Neural cell (in vitro differentiated cells): Measurements from ENCODE around the gene PKHD1. TPM values are rescaled to one million over a fixed set of nuclear protein-coding genes. Genes with fewer than 3 reads are reported as not detected.

Source experiments
- H2AFZ ChIP-seq: fragments of 200-600, 300-800 bp; sonication (generic), shearing (Covaris generic); 2 replicates; pipeline ENCODE4 v1.6.0; 2014; ENCODE audit warnings: low read depth, mild to moderate bottlenecking, antibody characterized with exemption, low read length, moderate library complexity
- H3F3A ChIP-seq: fragments of 200-600 bp; shearing (Covaris generic); 2 replicates; pipeline ENCODE4 v1.6.1; 2016; ENCODE audit warnings: mild to moderate bottlenecking, moderate library complexity, mixed read lengths, antibody characterized with exemption, low read length; ENCODE audit not compliant: insufficient read depth, poor library complexity, severe bottlenecking
- H3K27ac ChIP-seq: fragments of 200-600, 300-800 bp; sonication (generic), shearing (Covaris generic); 2 replicates; pipeline ENCODE4 v1.5.1; 2014; ENCODE audit warnings: mild to moderate bottlenecking, low read length, moderate library complexity
- H3K27me3 ChIP-seq: fragments of 300-800, 200-600 bp; sonication (generic), shearing (Covaris generic); 2 replicates; pipeline ENCODE4 v1.6.0; 2014; ENCODE audit warnings: mild to moderate bottlenecking, low read depth, low read length, moderate library complexity; ENCODE audit not compliant: insufficient read depth
- H3K36me3 ChIP-seq: fragments of 300-800, 200-600 bp; sonication (generic), shearing (Covaris generic); 2 replicates; pipeline ENCODE4 v1.5.1; 2014; ENCODE audit warnings: mild to moderate bottlenecking, antibody characterized with exemption, low read length, moderate library complexity; ENCODE audit not compliant: insufficient read depth
- H3K4me2 ChIP-seq: fragments of 300-800, 200-600 bp; sonication (generic), shearing (Covaris generic); 2 replicates; pipeline ENCODE4 v1.6.0; 2014; ENCODE audit warnings: mild to moderate bottlenecking, low read length
- H3K4me3 ChIP-seq: fragments of 300-800, 200-600 bp; sonication (generic), shearing (Covaris generic); 2 replicates; pipeline ENCODE4 v1.5.1; 2014; ENCODE audit warnings: mild to moderate bottlenecking, low read length, moderate library complexity
- H3K79me2 ChIP-seq: fragments of 200-600 bp; shearing (Covaris generic); replicated peaks from 2 replicates; pipeline ENCODE4 v1.6.0; 2014; ENCODE audit warnings: mild to moderate bottlenecking, low read length, moderate library complexity; ENCODE audit not compliant: insufficient read depth
- H3K9ac ChIP-seq: fragments of 300-800, 200-600 bp; sonication (generic), shearing (Covaris generic); 2 replicates; pipeline ENCODE4 v1.6.1; 2016; ENCODE audit warnings: mild to moderate bottlenecking, low read length, mixed read lengths
- H3K9me2 ChIP-seq: fragments of 200-600 bp; shearing (Covaris generic); 2 replicates; pipeline ENCODE4 v1.6.1; 2016; ENCODE audit warnings: mild to moderate bottlenecking, low read length, mixed read lengths; ENCODE audit not compliant: insufficient read depth
- H3K9me3 ChIP-seq: fragments of 200-600, 300-800 bp; sonication (generic), shearing (Covaris generic); 2 replicates; pipeline ENCODE4 v1.6.1; 2016; ENCODE audit warnings: mild to moderate bottlenecking, mixed run types, low read length, moderate library complexity, mixed read lengths
- H4K20me1 ChIP-seq: fragments of 200-600 bp; shearing (Covaris generic); 2 replicates; pipeline ENCODE4 v1.6.1; 2016; ENCODE audit warnings: mild to moderate bottlenecking, mixed run types; ENCODE audit not compliant: insufficient read depth
- CTCF ChIP-seq: fragments of 450-650 bp; IDR thresholded peaks from 2 replicates; pipeline ENCODE4 v1.5.1; 2014; ENCODE audit warnings: antibody characterized with exemption, mild to moderate bottlenecking, moderate library complexity; ENCODE audit not compliant: poor library complexity, severe bottlenecking
- EP300 ChIP-seq: fragments of 450-650 bp; conservative IDR thresholded peaks from 2 replicates; pipeline ENCODE4 v1.6.1; 2014; ENCODE audit warnings: antibody characterized with exemption, mild to moderate bottlenecking, moderate library complexity; ENCODE audit not compliant: poor library complexity, severe bottlenecking
- EZH2 ChIP-seq: fragments of 200-600, 300-800 bp; shearing (Covaris generic), sonication (generic); IDR thresholded peaks from 2 replicates; pipeline ENCODE4 v1.6.1; 2014; ENCODE audit warnings: antibody characterized with exemption, low read length, borderline replicate concordance, mild to moderate bottlenecking; ENCODE audit not compliant: insufficient read depth, poor library complexity, severe bottlenecking
- MXI1 ChIP-seq: fragments of 450-650 bp; conservative IDR thresholded peaks from 2 replicates; pipeline ENCODE4 v1.6.1; 2014; ENCODE audit warnings: antibody characterized with exemption, mild to moderate bottlenecking; ENCODE audit not compliant: poor library complexity, severe bottlenecking
- POLR2AphosphoS5 ChIP-seq: IDR thresholded peaks from 2 replicates; pipeline ENCODE4 v1.6.1; 2012
- RAD21 ChIP-seq: fragments of 450-650 bp; conservative IDR thresholded peaks from 2 replicates; pipeline ENCODE4 v1.6.1; 2014; ENCODE audit warnings: antibody characterized with exemption, mild to moderate bottlenecking, moderate library complexity
- REST ChIP-seq: IDR thresholded peaks from 2 replicates; pipeline ENCODE4 v1.6.1; 2012; ENCODE audit warnings: borderline replicate concordance
- SMC3 ChIP-seq: fragments of 450-650 bp; conservative IDR thresholded peaks from 2 replicates; pipeline ENCODE4 v1.6.1; 2014; ENCODE audit warnings: antibody characterized with exemption, mild to moderate bottlenecking, moderate library complexity; ENCODE audit not compliant: poor library complexity
- TAF1 ChIP-seq: IDR thresholded peaks from 2 replicates; pipeline ENCODE4 v1.6.1; 2012; ENCODE audit warnings: low read depth
- polyA plus RNA-seq: library from polyadenylated mRNA; depleted of rRNA; stranded (reverse); fragments of >200 nt; gene quantifications from 2 replicates; pipeline ENCODE4 v1.2.3, GENCODE V29; 2014

The PKHD1 gene
- polyA plus RNA-seq, 1 donor from 2014 or later = not detected

- no peak overlapping the region for H2AFZ ChIP-seq
- no peaks in the 10 kb centered on the region for H3K9me2 ChIP-seq
- H3K9ac ChIP-seq = no peak overlapping the region
- no peaks in the 10 kb centered on the region for H3F3A ChIP-seq
- no peak overlapping the region for H3K4me3 ChIP-seq
- H3K4me2 ChIP-seq = no peak overlapping the region
- H3K79me2 ChIP-seq = no peaks in the 10 kb centered on the region
- H3K27ac ChIP-seq = no peak overlapping the region
- H3K36me3 ChIP-seq = no peaks in the 10 kb centered on the region
- H3K9me3 ChIP-seq = no peaks in the 10 kb centered on the region
- TF ChIP-seq SMC3 (no peak), TAF1 (no peak), EP300 (no peak), REST (no peak), POLR2AphosphoS5 (no peak), RAD21 (no peak), MXI1 (no peak), CTCF (no peak), EZH2 (no peak)
- H3K27me3 ChIP-seq = no peaks in the 10 kb centered on the region
- no peaks in the 10 kb centered on the region for H4K20me1 ChIP-seq
These were observed 443.0 kb downstream of the PKHD1 start for GRCh38 chr6:51644426-51644825.

- H3F3A ChIP-seq = no peaks in the 10 kb centered on the region
- H2AFZ ChIP-seq = no peak overlapping the region
- no peaks in the 10 kb centered on the region for H3K27me3 ChIP-seq
- H3K4me3 ChIP-seq = no peak overlapping the region
- no peaks in the 10 kb centered on the region for H3K36me3 ChIP-seq
- H3K79me2 ChIP-seq = no peaks in the 10 kb centered on the region
- H3K4me2 ChIP-seq = no peak overlapping the region
- H4K20me1 ChIP-seq = no peaks in the 10 kb centered on the region
- no peaks in the 10 kb centered on the region for H3K9me3 ChIP-seq
- H3K27ac ChIP-seq = no peak overlapping the region
- no peak overlapping the region for H3K9ac ChIP-seq
- TF ChIP-seq CTCF (no peak), POLR2AphosphoS5 (peak; percentile 17)
- H3K9me2 ChIP-seq = no peaks in the 10 kb centered on the region
These were observed 447.4 kb downstream of the PKHD1 start for GRCh38 chr6:51640021-51640420.
